ENCODE data around the gene ERMARD. TPM values are rescaled to one million over a fixed set of nuclear protein-coding genes. Genes with fewer than 3 reads are reported as not detected.
A peak's percentile ranks its signal among the peaks of the same experiment; 100 is the strongest.

Gene ERMARD
- total RNA-seq, 2 experiments from 2014 or later: 33.9 to 36.4 TPM

DNA sequence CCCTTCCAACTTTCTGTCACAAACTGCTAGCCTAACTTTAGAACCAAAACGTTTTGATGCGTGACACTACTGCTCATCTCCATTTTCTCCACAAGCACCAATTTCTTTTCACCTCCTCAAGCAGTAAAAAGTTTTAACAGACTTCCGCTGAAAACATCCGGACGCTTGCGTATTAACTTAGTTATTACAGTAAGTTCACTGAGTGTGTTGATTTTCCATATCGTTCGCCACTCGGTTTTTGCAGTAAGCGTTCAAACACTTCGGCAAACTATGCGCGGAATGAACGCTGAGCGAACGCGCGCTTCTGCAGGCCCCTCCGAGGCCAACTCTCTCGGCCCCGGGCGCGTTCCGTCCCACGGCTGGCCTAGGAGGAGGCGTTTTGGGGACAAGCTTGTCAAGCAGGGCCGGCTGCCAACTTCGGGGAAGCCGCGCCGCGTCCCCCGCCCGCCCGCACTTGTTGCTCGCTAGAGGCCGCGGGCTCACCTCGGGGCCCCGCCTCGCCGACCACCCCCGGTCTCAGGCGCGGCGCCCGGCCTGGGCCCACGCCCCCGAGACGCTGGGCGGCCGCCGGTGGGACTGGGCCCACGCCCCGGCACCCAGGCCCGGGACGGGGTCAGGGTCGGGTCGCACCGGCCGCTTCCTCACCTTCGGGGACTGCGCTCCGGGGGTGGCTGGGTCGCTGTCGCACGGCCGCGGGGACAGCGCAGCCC is 28.1 kb upstream of the ERMARD start:
- H3K9me3 Mint-ChIP-seq: no peaks in the 10 kb centered on the region
- peaks cover 36% of the 10 kb centered on the region for H3K4me1 Mint-ChIP-seq
- peaks cover 4% of the 10 kb centered on the region for H3K27me3 Mint-ChIP-seq
- H3K27ac Mint-ChIP-seq: peak overlapping the region; percentile 95
- ATAC-seq (ENCODE audit: low read depth): peak; percentile 44
- H3K4me3 Mint-ChIP-seq: peak overlapping the region; percentile 94
- POLR2A ChIA-PET: interaction anchor here (1.1 to 2.9 kb wide), 3 partner anchors 21 to 29 kb away, joined by 3 to 20 read pairs (median 15); partner anchors contain the start of genes C6orf120, DYNLT2, ERMARD and WDR27
- DNase-seq: peak; percentile 79
- peaks cover 17% of the 10 kb centered on the region for H3K36me3 Mint-ChIP-seq

DNA sequence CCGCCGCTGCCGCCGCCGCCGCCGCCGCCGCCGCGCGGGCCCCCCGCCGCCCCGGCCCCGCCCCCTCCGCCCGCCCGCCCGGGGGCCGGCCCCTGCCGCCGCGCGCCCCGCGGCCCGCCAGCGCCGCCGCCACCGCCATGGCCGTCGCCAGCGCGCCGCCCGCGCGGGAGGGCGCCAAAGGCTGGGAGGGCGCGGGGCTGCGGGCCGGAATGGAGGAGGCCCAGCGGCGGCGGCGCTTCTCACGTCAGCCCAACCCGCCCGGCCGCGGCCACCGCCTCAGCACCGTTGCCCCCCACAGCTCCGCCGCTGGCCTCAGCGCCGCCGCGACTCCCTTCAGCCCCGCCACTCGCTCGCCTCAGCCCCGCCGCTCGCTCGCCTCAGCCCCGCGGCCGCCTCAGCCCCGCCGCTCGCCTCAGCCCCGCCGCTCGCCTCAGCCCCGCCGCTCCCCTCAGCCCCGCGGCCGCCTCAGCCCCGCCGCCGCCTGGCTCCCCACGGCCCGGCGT is 27.4 kb upstream of the ERMARD start:
- POLR2A ChIA-PET: interaction anchor here (0.6 to 2.9 kb wide), 4 partner anchors 22 to 738 kb away, joined by 3 to 20 read pairs (median 12); partner anchors contain the start of genes C6orf120, DYNLT2, ERMARD and WDR27
- Mint-ChIP-seq H3K27ac (peak overlapping the region; percentile 71), H3K36me3 (peaks cover 15% of the 10 kb centered on the region), H3K27me3 (peaks cover 4% of the 10 kb centered on the region), H3K4me1 (peaks cover 36% of the 10 kb centered on the region), H3K4me3 (peak overlapping the region; percentile 74), H3K9me3 (no peaks in the 10 kb centered on the region)
- DNase-seq (peak; percentile 71), ATAC-seq (ENCODE audit: low read depth) (peak; percentile 35)

- peak; percentile 53 for ATAC-seq (ENCODE audit: low read depth)
- peak within 1 kb of the TSS; percentile 94 for H3K4me3 Mint-ChIP-seq
- H3K9me3 Mint-ChIP-seq: no peaks in the 10 kb centered on the region
- DNase-seq: peak; percentile 74
- H3K27me3 Mint-ChIP-seq: peaks cover 4% of the 10 kb centered on the region
- H3K27ac Mint-ChIP-seq: peak within 1 kb of the TSS; percentile 95
- POLR2A ChIA-PET: interaction anchor here (0.6 to 1.8 kb wide), 3 partner anchors 22 to 738 kb away, joined by 3 to 14 read pairs (median 9); partner anchors contain the start of genes C6orf120, DYNLT2, ERMARD and WDR27
- peaks cover 30% of the 10 kb centered on the region for H3K4me1 Mint-ChIP-seq
- peaks cover 9% of the 10 kb centered on the region for H3K36me3 Mint-ChIP-seq
These were observed 26.8 kb upstream of the ERMARD start, which contains the start of gene PHF10 for GRCh38 chr6:169724494-169725124. Gene PHF10 (minus strand): TSS chr6:169724500. CDS start chr6:169723931, 569 bp downstream.

DNA sequence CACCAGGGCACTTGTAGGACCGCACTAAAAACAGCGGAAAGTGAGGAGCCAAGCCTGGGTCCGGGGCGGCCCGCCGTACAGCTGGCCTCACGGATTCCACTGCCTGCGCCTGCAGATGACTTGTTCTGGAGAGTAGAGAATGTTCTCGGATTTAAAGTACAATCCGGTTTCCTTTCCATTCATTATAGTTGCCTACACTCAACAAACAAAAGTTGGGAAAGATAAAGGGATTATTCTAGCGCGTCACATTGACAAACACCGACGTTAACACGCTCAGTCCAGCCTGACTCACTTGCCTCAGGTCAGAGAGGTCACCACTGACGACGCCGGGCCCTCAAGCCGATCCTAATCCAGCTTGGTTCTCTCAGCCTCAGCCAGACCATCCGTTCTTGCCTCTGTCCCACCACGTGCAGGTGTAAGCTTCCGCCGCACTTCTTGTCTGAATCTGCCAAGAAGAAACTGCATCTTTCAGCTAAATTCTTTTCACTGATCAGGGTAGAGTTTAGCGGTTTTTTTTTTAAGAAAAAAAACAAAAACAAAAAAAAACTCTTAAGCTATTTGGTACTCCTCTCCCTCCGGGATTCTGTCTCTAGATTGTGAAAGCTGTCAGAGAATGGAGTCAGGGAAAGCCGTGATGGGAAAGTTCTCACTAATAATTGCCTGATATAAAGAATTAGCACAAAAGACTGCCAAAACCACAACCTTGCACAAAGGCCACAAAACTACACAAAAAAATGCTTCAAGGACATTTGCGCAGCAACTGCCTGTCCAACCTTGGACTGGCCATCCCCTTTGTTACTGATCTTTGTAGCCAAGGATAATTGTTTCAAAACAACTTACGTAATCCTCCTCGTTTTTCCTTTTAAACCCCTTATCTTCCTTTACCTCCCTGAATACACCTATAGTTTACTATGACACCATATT is 26.0 kb upstream of the ERMARD start:
- POLR2A ChIA-PET: interaction anchor here (0.6 to 1.8 kb wide), 3 partner anchors 23 to 512 kb away, joined by 4 to 14 read pairs (median 9); partner anchors contain the start of genes C6orf120, DYNLT2, ERMARD and WDR27
- H3K4me1 Mint-ChIP-seq: peaks cover 27% of the 10 kb centered on the region
- ATAC-seq (ENCODE audit: low read depth) (no peak), DNase-seq (no peak)
- peaks cover 6% of the 10 kb centered on the region for H3K36me3 Mint-ChIP-seq
- H3K27me3 Mint-ChIP-seq: peaks cover 4% of the 10 kb centered on the region
- H3K9me3 Mint-ChIP-seq: no peaks in the 10 kb centered on the region
- peak overlapping the region; percentile 68 for H3K27ac Mint-ChIP-seq
- peak overlapping the region; percentile 77 for H3K4me3 Mint-ChIP-seq

DNA sequence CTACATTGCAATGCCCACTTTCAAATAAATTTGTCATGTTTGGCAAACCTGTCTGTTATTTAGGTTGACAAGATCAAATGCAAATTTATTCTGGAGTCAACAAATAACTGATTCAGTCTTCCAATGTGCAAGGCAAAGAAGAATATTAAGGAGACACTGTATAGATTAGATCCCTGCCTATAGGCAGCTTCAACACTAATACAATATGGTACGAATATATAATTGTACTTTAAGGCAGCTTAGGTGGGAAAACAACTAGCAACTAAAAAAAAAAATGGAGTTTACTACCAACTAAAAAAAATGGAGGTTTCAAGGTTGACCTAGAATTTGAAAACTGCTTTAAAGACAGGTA is 25.4 kb upstream of the ERMARD start:
- Mint-ChIP-seq H3K27me3 (peaks cover 4% of the 10 kb centered on the region), H3K27ac (peak overlapping the region; percentile 39)
- POLR2A ChIA-PET: interaction anchor here (0.6 to 1.8 kb wide), 2 partner anchors 26 to 513 kb away, joined by 4 to 9 read pairs; partner anchors contain the start of genes DYNLT2 and ERMARD

GRCh38 chr6:169726963-169727362 is 24.5 kb upstream of the ERMARD start:
- Mint-ChIP-seq H3K9me3 (no peaks in the 10 kb centered on the region), H3K27me3 (peaks cover 4% of the 10 kb centered on the region), H3K4me3 (no peak overlapping the region), H3K36me3 (peaks cover 4% of the 10 kb centered on the region), H3K4me1 (peaks cover 20% of the 10 kb centered on the region), H3K27ac (peak overlapping the region; percentile 6)
- DNase-seq (no peak), ATAC-seq (ENCODE audit: low read depth) (no peak)
- POLR2A ChIA-PET: no interaction called here

More for the DNA sequence above, 25.4 kb upstream of the ERMARD start:
- no peak for DNase-seq
- peak overlapping the region; percentile 10 for H3K4me3 Mint-ChIP-seq
- H3K9me3 Mint-ChIP-seq: no peaks in the 10 kb centered on the region
- peaks cover 4% of the 10 kb centered on the region for H3K36me3 Mint-ChIP-seq
- H3K4me1 Mint-ChIP-seq: peaks cover 26% of the 10 kb centered on the region
- no peak for ATAC-seq (ENCODE audit: low read depth)

DNA sequence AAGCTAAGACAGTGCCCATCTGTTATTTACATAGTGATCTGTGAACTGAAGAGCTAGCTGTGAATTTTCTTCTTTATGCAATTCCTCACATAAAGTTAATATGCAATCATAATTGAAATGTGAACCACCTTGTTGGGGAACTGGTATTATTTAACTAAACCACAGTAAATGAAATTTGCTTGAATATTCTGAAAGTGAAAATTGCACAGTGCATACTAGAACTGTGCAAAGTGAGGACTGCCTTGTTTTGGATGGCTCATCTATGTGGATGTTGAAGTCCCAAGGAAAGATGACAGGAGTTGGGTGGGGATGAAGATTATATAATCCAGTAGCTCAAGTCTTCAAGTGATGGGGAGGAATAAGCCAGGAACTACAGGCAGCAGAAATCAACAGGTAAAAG is 21.5 kb upstream of the ERMARD start:
- POLR2A ChIA-PET: no interaction called here
- Mint-ChIP-seq H3K4me1 (peaks cover 15% of the 10 kb centered on the region), H3K27me3 (peaks cover 21% of the 10 kb centered on the region), H3K36me3 (peaks cover 2% of the 10 kb centered on the region), H3K4me3 (no peak overlapping the region), H3K27ac (no peak overlapping the region), H3K9me3 (no peaks in the 10 kb centered on the region)
- ATAC-seq (ENCODE audit: low read depth) (no peak), DNase-seq (no peak)

DNA sequence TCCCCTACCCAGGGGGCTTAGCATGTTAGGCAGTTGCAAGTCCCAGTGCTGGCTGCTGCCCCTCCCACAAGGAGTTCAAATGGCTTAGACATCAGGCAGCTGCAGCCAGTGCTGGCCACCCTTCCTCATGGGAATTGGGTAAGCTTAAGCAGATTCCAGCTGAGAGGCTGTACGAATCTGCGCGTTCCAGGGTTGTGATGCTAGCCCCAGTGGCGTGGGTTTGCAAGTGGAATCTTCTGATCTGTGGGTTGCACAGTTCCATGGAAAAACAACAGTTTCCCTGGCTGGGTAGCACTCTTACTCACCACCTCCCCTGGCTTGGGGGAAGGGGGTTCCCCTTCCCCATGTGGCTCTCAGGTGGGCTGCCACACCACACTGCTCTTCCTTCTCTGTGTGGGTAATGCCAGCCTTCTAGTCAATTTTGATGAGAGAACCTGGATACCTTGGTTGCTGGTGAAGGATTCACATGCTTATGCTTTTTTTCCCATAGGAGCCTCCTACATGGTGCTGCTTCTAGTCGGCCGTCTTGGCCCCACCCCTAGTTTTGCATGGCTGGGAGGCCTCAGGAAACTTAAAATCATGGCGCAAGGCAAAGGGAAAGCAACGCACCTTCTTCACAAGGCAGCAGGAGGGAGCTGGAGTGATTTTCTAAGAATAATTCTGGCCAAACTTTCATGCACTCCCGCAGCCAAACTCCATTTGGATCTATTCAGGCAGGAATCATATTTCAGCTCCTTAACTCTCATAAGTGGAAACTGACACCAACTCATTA is 13.0 kb upstream of the ERMARD start:
- H3K4me1 Mint-ChIP-seq: no peaks in the 10 kb centered on the region
- H3K9me3 Mint-ChIP-seq: no peaks in the 10 kb centered on the region
- ATAC-seq (ENCODE audit: low read depth) (no peak), DNase-seq (no peak)
- no peak overlapping the region for H3K27ac Mint-ChIP-seq
- H3K27me3 Mint-ChIP-seq: peaks cover 36% of the 10 kb centered on the region
- H3K4me3 Mint-ChIP-seq: no peak overlapping the region
- no peaks in the 10 kb centered on the region for H3K36me3 Mint-ChIP-seq
- POLR2A ChIA-PET: no interaction called here

DNA sequence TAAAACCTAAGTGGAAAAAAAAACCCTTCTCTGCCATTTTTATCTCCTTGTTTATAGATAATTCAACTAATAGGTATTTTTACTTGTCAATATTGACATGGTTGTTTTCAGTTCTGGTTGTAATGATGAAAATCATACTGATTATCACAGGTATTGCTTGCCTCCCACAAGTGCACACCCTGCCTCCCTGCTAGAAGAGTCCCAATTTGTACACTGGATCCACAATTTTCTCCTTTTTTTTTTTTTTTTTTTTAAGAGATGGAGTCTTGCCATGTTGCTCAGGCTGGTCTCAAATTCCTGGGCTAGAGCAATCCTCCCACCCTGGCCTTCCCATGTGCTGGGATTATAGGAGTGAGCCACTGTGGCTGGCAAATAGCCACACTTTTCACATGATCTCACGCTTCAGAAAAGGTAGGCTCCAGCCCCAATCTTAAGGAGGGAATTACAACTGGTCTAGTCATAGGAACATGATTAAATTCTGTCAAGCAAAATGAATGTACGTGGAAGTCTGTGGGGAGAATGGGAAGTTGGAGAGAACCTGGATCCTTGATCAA is 12.4 kb upstream of the ERMARD start:
- no peak for DNase-seq
- H3K4me1 Mint-ChIP-seq: no peaks in the 10 kb centered on the region
- H3K27ac Mint-ChIP-seq: no peak overlapping the region
- H3K9me3 Mint-ChIP-seq: no peaks in the 10 kb centered on the region
- no peak overlapping the region for H3K4me3 Mint-ChIP-seq
- peaks cover 31% of the 10 kb centered on the region for H3K27me3 Mint-ChIP-seq
- POLR2A ChIA-PET: no interaction called here
- no peaks in the 10 kb centered on the region for H3K36me3 Mint-ChIP-seq
- no peak for ATAC-seq (ENCODE audit: low read depth)

DNA sequence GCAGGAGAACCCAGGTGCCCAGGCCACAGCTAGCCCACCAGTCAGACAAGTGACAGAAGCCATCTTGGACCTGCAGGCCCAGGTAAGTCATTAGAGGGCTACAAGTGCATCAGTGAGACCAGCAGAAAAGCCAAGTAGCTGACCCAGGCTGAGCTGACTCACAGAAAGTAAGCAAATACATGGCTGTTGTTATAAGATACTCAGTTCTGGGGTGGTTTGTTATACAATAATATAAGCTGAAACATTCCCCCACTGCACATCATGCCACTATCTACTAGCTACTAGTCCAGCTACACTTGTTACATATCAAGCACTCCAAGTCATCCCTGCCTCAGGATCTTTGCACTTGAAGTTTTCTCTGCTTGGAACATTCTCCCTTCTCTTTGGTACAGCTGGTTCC is 10.1 kb upstream of the ERMARD start:
- Mint-ChIP-seq H3K9me3 (no peaks in the 10 kb centered on the region), H3K36me3 (peaks cover 2% of the 10 kb centered on the region), H3K27ac (no peak overlapping the region), H3K4me3 (no peak overlapping the region), H3K27me3 (peaks cover 19% of the 10 kb centered on the region), H3K4me1 (no peaks in the 10 kb centered on the region)
- ATAC-seq (ENCODE audit: low read depth): no peak
- no peak for DNase-seq
- POLR2A ChIA-PET: interaction anchor here (1.6 kb wide), 1 partner anchor 10 kb away, joined by 6 read pairs; the partner anchor contains the start of genes DYNLT2 and ERMARD

- Mint-ChIP-seq H3K4me3 (no peak overlapping the region), H3K27me3 (peaks cover 10% of the 10 kb centered on the region), H3K36me3 (peaks cover 12% of the 10 kb centered on the region), H3K4me1 (peaks cover 8% of the 10 kb centered on the region), H3K27ac (no peak overlapping the region), H3K9me3 (peaks cover 2% of the 10 kb centered on the region)
- ATAC-seq (ENCODE audit: low read depth) (no peak), DNase-seq (no peak)
- POLR2A ChIA-PET: no interaction called here
These were observed 6.0 kb upstream of the ERMARD start for GRCh38 chr6:169745405-169745804.

DNA sequence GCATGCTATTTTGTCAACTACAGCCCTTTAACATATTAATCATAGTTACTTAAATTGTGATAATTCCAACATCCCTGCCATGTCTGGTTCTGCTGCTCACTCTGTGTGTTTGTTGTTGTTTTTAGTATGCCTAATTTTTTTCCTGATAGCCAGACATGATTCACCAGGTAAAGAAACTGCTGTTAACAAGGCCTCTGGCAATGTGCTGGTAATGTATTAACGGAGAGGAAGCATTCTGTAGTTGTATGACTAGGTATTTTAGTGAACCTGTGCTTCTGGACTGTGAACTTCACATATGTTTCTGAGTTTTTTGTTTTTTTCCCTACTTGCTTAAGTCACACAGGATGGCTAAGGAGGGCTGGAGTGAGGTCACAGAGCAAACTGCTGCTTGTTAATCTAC is 4.9 kb upstream of the ERMARD start:
- Mint-ChIP-seq H3K36me3 (peaks cover 14% of the 10 kb centered on the region), H3K4me1 (peaks cover 8% of the 10 kb centered on the region), H3K27me3 (peaks cover 10% of the 10 kb centered on the region), H3K27ac (no peak overlapping the region), H3K9me3 (peaks cover 2% of the 10 kb centered on the region), H3K4me3 (no peak overlapping the region)
- DNase-seq (no peak), ATAC-seq (ENCODE audit: low read depth) (no peak)
- POLR2A ChIA-PET: no interaction called here

All from activated naive CD8-positive, alpha-beta T cell treated with anti-CD3 and anti-CD28 coated beads, Interleukin-2, amount 10 ng/mL, durations not matched to agents 7 days and 5 days (primary cell).